IgD-negative memory B cell (primary cell): ENCODE results near the gene SPECC1. TPM values are rescaled to one million over a fixed set of nuclear protein-coding genes. Genes with fewer than 3 reads are reported as not detected.

Experiments
- H3K27ac Mint-ChIP-seq, 3 donors: one replicate each; pipeline ENCODE4 v1.8.0; 2020 to 2022; ENCODE audit warnings: mild to moderate bottlenecking in 3 of 3, mixed read lengths in 3 of 3, moderate library complexity in 1 of 3
- H3K27me3 Mint-ChIP-seq: one replicate; pipeline ENCODE4 v1.8.0; 2021; ENCODE audit warnings: mixed read lengths
- H3K36me3 Mint-ChIP-seq: one replicate; pipeline ENCODE4 v1.8.0; 2020; ENCODE audit warnings: mild to moderate bottlenecking, mixed read lengths
- H3K4me1 Mint-ChIP-seq, 3 donors: one replicate each; pipeline ENCODE4 v1.8.0; 2020 to 2022; ENCODE audit warnings: mixed read lengths in 3 of 3, mild to moderate bottlenecking in 1 of 3
- H3K4me3 Mint-ChIP-seq, 4 donors: one replicate each; pipeline ENCODE4 v1.8.0; 2020 to 2022; ENCODE audit warnings: mild to moderate bottlenecking in 4 of 4, mixed read lengths in 4 of 4, moderate library complexity in 3 of 4
- H3K9me3 Mint-ChIP-seq, 3 donors: one replicate each; pipeline ENCODE4 v1.8.0; 2020 to 2021; ENCODE audit warnings: mixed read lengths in 3 of 3, mild to moderate bottlenecking in 1 of 3
- polyA plus RNA-seq: library from polyadenylated mRNA; unstranded; fragments of 300-500 nt; fragmentation: Illumina TruSeq; gene quantifications from one replicate; pipeline ENCODE4 v1.2.3, GENCODE V29; 2021

SPECC1 gene
- polyA plus RNA-seq, 1 donor from 2014 or later: 4.1 TPM

DNA sequence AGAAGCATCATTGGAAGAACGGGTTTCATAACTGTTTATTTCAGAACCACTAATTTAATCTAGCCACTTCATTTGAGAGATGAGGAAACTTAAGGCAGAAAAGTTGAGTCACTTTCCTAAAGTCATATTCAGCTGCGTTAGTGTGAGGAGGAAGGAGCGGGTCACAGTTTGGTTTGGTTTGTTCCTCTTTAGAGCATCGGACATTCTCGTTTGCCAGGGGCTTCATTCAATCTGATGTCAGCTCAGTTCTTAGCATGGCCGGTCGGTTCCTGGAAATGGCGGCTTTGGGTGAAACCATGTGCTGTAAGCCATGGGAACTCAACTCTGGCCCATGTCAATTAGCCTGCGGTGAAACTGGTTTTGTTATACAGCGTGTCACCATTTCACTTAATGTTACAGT, 271.7 kb downstream of the SPECC1 start:
- Mint-ChIP-seq H3K27me3 (no peaks in the 10 kb centered on the region), H3K4me1 (no peaks in the 10 kb centered on the region), H3K36me3 (peaks cover 3% of the 10 kb centered on the region), H3K4me3 (no peak overlapping the region), H3K27ac (no peak overlapping the region), H3K9me3 (peaks cover 0 to 3% (median 0%) of the 10 kb centered on the region in 3 donors)

DNA sequence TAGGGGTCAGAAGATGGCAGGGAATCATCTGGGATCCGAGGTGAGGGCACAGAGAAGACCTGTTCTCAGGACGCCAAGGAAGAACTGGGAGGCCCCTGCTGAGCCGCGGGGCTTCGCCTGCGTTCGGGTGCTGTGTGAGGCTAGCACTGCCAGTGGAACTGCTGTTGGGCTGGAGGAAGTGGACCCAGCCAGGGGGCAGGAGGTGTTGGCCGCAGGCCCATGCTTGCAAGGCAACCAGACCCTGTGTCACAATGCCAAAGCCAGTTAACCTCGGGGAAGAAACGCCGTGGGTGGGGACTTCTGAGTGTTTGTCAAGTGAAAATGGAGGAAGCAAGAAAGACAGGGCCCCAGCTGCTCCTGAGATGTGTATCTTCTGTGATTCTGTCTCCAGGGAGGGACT, 272.7 kb downstream of the SPECC1 start:
- H3K27me3 Mint-ChIP-seq: no peaks in the 10 kb centered on the region
- no peak overlapping the region for H3K4me3 Mint-ChIP-seq
- no peaks in the 10 kb centered on the region for H3K4me1 Mint-ChIP-seq
- peaks cover 0 to 3% (median 0%) of the 10 kb centered on the region in 3 donors for H3K9me3 Mint-ChIP-seq
- no peak overlapping the region for H3K27ac Mint-ChIP-seq
- H3K36me3 Mint-ChIP-seq: peaks cover 3% of the 10 kb centered on the region

DNA sequence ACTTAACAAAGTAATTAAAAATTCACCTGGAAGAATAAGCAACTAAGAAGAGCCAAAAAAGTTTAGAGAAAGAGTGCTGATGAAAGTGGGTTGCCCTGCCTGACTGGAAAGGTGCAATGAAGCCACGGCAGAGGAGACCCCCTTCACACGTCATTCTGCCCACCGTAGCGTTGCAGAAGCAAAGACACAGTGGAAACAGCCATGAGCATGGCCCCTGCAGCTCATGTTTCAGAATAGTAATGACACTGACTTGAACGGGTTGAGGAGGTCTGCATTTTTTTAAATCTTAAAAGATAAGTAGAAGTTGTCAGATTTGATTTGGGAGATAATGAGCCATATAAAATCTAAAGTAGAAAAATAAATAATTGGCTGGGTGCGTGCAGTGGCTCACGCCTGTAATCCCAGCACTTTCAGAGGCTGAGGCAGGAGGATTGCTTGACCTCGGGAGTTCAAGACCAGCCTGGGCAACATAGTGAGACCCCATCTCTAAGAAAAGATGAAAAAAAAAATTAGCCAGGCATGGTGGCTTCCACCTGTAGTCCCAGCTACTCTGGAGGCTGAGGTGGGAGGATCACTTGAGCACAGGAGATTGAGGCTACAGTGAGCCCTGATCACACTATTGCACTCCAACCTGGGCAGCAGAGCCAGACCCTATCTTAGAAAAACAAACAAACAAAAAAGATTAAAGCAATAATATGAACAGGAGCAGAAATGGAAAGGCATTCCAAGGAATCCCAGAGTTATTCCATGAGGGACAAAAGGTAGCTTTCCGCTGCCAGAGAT, 273.6 kb downstream of the SPECC1 start:
- H3K4me1 Mint-ChIP-seq: no peaks in the 10 kb centered on the region
- H3K9me3 Mint-ChIP-seq: peaks cover 0 to 5% (median 0%) of the 10 kb centered on the region in 3 donors
- H3K4me3 Mint-ChIP-seq: no peak overlapping the region
- no peaks in the 10 kb centered on the region for H3K27me3 Mint-ChIP-seq
- H3K27ac Mint-ChIP-seq: no peak overlapping the region
- H3K36me3 Mint-ChIP-seq: peaks cover 3% of the 10 kb centered on the region

DNA sequence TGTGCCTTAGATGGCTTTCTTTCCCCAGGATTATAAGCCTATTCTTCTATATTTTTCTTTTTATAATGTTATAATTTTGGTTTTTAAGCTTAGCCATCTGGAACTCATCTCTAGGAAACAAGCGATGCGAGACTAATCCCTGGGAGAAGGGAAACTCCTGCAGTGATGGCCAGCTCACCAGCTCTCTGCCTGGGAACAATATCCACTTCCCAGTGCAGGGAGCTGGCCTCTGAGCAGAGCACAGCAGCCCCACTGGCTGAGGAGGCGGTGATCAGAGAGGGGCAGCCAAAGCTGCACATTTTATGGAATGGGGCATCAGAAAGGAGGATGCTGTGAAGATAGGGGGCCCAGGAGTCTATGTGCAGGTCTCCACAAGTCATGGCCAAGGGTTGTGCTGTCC, 274.9 kb downstream of the SPECC1 start:
- Mint-ChIP-seq H3K27me3 (no peaks in the 10 kb centered on the region), H3K27ac (no peak overlapping the region), H3K36me3 (peaks cover 5% of the 10 kb centered on the region), H3K4me3 (no peak overlapping the region), H3K9me3 (peaks cover 0 to 5% (median 0%) of the 10 kb centered on the region in 3 donors), H3K4me1 (no peaks in the 10 kb centered on the region)

DNA sequence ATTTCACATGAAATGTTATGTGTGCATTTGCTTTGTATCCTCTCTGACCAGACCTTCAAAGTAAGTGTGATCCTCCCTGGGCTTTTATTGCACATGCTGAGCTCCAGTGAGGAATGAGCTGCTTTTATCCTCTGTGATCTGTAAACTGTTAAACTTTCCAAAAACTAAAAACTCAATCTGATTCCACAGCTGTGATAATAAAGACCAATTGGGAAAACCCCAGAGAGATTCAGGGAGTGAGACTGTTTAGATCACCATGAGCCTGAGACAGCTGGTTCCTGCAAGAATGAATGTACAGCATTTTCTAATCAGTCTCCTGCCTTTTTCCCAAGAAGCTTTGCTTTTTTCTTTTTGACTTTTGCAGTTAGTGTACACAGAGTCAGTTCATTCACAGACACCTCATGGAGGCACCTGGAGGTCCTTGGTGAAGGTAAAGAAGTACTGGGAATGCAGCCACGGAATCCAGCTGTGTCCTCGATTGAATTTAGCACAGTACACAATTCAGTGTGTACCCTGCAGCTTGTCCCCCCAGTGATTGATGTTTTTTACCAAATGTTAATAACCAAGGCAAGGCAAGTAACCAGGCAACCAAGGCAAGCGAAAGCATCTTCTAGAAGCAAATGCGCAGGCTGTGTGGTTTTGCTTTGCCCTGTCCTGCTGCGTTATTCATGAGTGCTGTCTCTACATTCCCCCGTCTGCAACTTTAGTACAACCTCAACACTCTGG, 275.6 kb downstream of the SPECC1 start:
- H3K27me3 Mint-ChIP-seq: no peaks in the 10 kb centered on the region
- H3K4me1 Mint-ChIP-seq: no peaks in the 10 kb centered on the region
- H3K36me3 Mint-ChIP-seq: peaks cover 5% of the 10 kb centered on the region
- no peak overlapping the region for H3K27ac Mint-ChIP-seq
- peaks cover 0 to 3% (median 0%) of the 10 kb centered on the region in 3 donors for H3K9me3 Mint-ChIP-seq
- H3K4me3 Mint-ChIP-seq: no peak overlapping the region

DNA sequence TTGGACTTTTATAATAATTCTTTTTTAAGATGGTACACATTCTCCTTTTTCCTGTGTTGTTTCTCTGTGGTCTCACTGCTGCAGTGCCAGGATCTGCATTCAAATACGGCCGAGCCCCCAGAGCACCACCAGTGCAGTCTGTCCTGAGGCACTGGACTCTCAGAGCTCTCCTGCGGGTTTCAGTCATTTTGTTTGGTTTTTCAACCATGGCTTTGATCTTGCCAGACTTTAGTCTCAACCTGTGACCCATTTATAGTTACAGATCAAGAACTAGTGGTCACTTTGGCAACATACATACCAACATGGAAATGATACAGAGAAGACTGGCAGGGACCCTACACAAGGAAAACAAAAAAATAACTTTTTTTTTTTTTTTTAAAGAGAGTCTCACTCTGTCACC, 280.8 kb downstream of the SPECC1 start:
- H3K27me3 Mint-ChIP-seq: no peaks in the 10 kb centered on the region
- no peak overlapping the region for H3K4me3 Mint-ChIP-seq
- H3K27ac Mint-ChIP-seq: no peak overlapping the region
- H3K36me3 Mint-ChIP-seq: peaks cover 5% of the 10 kb centered on the region
- H3K4me1 Mint-ChIP-seq: no peaks in the 10 kb centered on the region
- H3K9me3 Mint-ChIP-seq: peaks cover 0 to 7% (median 2%) of the 10 kb centered on the region in 3 donors

DNA sequence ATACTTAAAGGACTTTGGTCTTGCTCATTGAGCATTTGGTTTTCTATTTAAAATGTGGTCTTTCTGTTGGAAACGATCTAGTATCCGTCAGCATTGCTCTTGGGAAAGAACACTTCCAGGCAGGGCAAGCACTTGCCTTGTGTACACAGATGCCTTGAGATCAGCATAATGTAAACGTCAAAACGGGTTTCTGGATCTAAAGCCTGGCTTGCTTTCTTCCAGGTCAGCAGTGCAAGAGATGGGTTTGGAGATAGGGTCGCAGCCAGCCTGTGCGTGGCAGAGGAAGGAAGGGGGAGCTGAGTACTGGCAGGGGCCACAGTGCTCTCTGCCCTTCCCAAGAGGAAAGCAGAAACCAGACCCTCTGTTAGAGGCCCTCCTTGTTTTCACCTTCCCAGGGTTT, 282.7 kb downstream of the SPECC1 start:
- H3K4me3 Mint-ChIP-seq: no peak overlapping the region
- H3K27me3 Mint-ChIP-seq: no peaks in the 10 kb centered on the region
- peaks cover 3% of the 10 kb centered on the region for H3K36me3 Mint-ChIP-seq
- no peak overlapping the region for H3K27ac Mint-ChIP-seq
- H3K4me1 Mint-ChIP-seq: no peaks in the 10 kb centered on the region
- peaks cover 0 to 7% (median 5%) of the 10 kb centered on the region in 3 donors for H3K9me3 Mint-ChIP-seq

DNA sequence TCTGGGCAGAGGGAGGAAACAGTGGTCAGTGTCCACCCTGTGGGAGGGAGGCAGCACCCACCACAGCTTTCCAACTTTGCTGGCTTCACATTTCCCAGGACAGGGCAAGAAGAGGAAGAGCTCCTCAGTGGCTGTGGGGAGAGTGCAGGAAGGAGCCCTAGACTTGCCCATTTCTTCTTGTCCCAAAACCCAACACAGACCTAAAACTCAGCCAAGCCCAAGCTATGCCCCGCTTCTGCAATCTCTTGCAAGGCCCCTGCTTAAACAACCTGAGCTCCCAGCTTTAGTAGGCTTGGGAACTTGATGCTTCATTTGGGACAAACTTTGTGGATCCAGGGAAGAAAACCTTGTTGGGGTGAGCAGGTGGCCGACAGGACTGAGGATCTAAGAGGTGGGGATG, 284.3 kb downstream of the SPECC1 start:
- Mint-ChIP-seq H3K4me3 (no peak overlapping the region), H3K9me3 (peaks cover 0 to 5% (median 5%) of the 10 kb centered on the region in 3 donors), H3K4me1 (no peaks in the 10 kb centered on the region), H3K27me3 (no peaks in the 10 kb centered on the region), H3K27ac (no peak overlapping the region), H3K36me3 (peaks cover 2% of the 10 kb centered on the region)

DNA sequence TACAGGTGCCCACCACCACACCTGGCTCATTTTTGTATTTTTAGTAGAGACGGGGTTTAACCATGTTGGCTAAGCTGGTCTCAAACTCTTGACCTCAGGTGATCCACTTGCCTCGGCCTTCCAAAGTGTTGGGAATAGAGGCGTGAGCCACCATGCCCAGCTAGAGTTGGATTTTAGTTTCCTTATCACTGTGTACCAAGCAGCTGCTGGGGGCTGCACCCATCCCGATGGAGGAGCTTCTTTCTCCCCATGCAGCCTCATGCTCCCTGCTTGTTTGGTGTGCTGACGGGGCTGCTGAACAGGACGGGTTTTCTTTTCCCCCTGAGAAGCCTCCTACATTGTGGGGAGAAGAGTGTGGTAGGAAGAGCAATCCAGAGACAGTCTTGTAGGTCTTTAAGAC, 285.0 kb downstream of the SPECC1 start:
- Mint-ChIP-seq H3K36me3 (peaks cover 2% of the 10 kb centered on the region), H3K27me3 (no peaks in the 10 kb centered on the region), H3K27ac (no peak overlapping the region), H3K4me3 (no peak overlapping the region), H3K9me3 (peaks cover 0 to 5% (median 5%) of the 10 kb centered on the region in 3 donors), H3K4me1 (no peaks in the 10 kb centered on the region)

DNA sequence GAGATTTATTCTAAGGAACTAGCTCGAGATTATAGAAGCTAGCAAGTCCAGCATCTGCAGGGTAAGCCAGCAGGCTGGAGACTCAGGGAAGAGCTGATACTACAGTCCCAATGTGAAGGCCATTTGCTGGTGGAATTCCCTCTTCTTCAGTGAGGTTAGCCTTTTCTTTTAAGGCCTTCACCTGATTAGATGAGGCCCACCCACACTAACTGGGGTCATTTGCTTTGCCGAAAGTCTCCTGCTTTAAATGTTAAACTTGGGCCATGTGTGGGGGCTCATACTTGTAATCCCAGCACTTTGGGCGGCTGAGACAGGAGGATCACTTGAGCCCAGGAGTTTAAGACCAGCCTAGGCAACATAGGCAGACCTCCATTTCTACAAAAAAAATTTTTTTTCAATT, 289.9 kb downstream of the SPECC1 start:
- no peak overlapping the region for H3K4me3 Mint-ChIP-seq
- no peak overlapping the region for H3K27ac Mint-ChIP-seq

DNA sequence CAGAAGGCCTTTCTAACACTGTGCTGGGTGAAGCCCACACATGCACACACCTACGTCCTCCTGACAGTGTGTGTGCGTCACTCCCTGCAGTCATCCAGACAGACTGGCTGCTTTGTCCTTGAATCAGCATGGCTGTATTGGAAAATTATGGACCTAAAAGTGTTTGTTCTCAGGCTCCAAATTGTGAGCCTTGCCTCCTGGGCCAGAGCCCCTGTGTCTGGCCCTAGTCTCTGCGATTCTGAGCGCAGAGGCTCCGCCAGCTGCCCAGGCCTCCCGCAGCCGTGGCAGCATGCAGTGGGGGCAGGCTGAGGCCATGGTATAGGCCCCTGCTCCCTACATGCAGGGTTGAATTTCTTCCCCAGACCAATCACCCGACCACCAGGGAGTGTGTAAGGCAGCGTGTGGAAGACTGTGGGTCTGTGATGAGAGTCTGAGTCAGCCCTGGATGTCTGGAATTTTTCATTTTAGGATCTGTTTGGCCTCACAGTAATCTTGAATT, 291.3 kb downstream of the SPECC1 start:
- Mint-ChIP-seq H3K4me3 (no peak overlapping the region), H3K27me3 (no peaks in the 10 kb centered on the region), H3K4me1 (no peaks in the 10 kb centered on the region), H3K9me3 (peaks cover 3 to 5% (median 4%) of the 10 kb centered on the region in 3 donors), H3K36me3 (peaks cover 2% of the 10 kb centered on the region), H3K27ac (no peak overlapping the region)

More for the DNA sequence above, 289.9 kb downstream of the SPECC1 start:
- Mint-ChIP-seq H3K9me3 (peaks cover 0 to 5% (median 3%) of the 10 kb centered on the region in 3 donors), H3K36me3 (peaks cover 2% of the 10 kb centered on the region), H3K27me3 (no peaks in the 10 kb centered on the region), H3K4me1 (no peaks in the 10 kb centered on the region)

DNA sequence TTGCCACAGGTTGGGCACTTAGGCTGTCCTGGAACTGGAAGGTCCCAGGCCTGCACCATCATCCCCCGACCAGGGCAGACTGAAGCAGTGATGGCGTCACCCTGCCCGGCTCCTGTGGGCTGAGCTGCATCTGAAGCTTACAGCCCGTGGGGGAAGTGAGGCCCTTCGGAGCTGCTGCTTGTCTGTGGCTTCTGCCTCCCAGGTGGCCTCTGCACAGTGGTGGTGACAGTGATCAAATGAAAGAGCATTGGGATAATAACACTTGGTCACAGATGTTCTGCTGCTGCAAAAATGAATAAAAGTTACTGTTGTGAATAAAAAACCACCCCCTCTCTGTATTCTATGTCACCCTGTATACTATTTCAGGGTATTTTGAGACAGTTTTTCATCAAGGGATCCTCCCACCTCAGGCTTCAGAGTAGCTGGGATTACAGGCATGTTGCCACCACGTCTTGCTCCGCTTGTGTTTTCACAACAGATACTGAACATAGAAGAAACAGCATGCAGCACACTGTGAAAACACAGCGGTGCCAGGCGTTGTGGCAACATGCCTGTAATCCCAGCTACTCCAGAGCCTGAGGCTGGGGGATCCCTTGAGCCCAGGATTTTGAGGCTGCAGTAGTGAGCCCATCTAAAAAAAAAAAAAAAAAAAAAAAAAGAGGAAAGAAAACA, 293.2 kb downstream of the SPECC1 start:
- Mint-ChIP-seq H3K9me3 (peaks cover 0 to 16% (median 13%) of the 10 kb centered on the region in 3 donors), H3K4me1 (no peaks in the 10 kb centered on the region), H3K27ac (no peak overlapping the region), H3K27me3 (no peaks in the 10 kb centered on the region), H3K36me3 (peaks cover 2% of the 10 kb centered on the region), H3K4me3 (no peak overlapping the region)

DNA sequence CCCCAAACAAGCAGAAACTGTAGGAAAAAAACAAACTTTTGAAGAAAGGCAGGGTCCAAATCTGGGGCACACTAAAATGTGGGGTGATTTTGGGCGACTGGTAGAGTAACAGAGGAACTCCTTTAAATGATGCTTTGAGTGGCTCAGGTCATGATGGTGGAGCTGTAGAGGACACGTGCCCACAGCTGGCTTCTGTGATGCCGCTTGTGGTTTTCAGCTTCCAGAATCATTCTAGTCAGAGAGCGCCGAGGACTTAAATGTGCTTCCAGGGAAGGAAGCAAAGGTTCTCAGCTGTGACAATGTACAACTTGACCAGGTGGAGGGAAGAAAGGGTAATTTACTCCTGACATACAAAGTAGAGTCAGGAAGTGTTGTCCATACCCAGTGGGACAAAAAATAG, 295.8 kb downstream of the SPECC1 start:
- Mint-ChIP-seq H3K4me3 (no peak overlapping the region), H3K27me3 (no peaks in the 10 kb centered on the region), H3K9me3 (peaks cover 7 to 21% (median 19%) of the 10 kb centered on the region in 3 donors), H3K4me1 (no peaks in the 10 kb centered on the region), H3K36me3 (no peaks in the 10 kb centered on the region), H3K27ac (no peak overlapping the region)

DNA sequence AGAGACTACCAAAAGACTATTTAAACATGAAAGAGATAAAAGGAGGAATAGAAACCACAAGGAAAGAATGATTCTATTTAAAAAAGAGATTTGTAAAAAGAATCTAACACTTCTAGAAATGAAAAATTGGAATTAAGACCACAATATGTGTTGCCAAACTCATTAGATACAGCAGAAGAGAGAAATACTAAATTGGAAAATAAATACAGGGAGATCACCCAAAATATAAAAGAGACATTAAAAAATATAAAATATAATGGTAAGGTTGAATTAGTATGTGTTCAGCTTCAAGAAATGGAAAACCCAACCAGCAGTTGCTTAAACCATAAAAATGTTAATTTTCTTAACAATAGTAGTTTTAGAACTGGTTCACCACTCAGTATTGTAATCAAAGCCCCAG, 297.8 kb downstream of the SPECC1 start:
- H3K4me3 Mint-ChIP-seq: no peak overlapping the region
- H3K36me3 Mint-ChIP-seq: no peaks in the 10 kb centered on the region
- peaks cover 7 to 21% (median 19%) of the 10 kb centered on the region in 3 donors for H3K9me3 Mint-ChIP-seq
- no peak overlapping the region for H3K27ac Mint-ChIP-seq
- no peaks in the 10 kb centered on the region for H3K27me3 Mint-ChIP-seq
- no peaks in the 10 kb centered on the region for H3K4me1 Mint-ChIP-seq

DNA sequence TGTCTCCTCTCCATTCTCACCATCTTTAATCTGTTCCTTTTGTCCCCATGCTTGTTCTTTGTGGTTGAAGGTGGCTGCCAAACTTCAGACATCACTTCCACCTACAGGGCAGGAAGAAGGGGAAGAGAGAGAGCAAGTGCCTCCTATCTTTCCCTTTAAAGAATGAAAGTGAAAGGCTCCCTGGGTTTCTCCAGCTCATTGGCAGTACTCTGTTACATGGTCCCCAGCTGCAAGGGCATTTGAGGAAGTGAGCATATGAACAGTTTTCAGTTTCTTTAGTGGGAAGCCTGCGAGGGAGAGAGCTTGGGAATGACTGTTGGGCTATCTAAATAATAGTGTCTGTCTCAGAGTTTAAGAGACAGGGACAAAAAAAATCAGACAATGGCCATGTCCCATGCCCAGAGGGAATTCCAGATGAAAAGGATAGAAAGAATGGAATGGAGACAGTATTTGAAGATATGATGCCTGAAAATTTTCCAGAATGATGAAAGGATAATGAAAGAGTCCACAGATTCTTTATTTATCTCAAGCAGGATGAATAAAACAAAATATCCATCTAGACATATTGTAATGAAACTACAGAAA, 298.3 kb downstream of the SPECC1 start:
- H3K27ac Mint-ChIP-seq: no peak overlapping the region
- H3K4me3 Mint-ChIP-seq: no peak overlapping the region

More for the DNA sequence above, 298.3 kb downstream of the SPECC1 start:
- Mint-ChIP-seq H3K4me1 (no peaks in the 10 kb centered on the region), H3K36me3 (no peaks in the 10 kb centered on the region), H3K9me3 (peaks cover 7 to 21% (median 19%) of the 10 kb centered on the region in 3 donors), H3K27me3 (no peaks in the 10 kb centered on the region)
